ENCODE results near the gene LPP. TPM values are rescaled to one million over a fixed set of nuclear protein-coding genes. Genes with fewer than 3 reads are reported as not detected.

The LPP gene
- total RNA-seq, 2 experiments from 2014 or later: 13.4 to 16.5 TPM

DNA sequence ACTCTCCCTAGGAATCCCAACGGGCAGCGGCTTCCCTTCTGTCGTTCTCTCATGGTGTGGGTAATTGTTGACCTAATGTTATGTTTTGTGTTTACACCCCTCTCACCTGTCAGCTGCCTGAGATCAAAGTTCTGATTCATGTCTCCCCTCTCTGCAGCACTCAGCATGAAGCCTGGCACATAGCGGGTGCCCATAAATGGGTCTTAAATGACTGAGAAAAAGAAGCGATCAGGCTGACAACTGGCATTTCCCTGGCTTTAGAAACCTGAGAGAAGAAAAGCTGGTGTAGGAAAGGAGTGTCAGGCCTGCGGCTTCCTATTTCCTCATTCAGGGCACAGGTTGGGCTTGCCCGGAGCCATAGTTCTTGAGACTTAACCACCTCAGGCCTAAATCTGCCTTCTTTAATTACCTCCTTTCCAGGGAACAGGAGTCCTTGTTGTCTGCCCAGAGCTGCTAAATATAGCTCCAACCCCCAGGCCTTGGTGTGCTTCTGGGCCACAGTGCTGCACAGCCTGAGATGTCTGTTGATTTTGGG lies 31.8 kb downstream of the LPP start:
- ChIA-PET CTCF (no interaction called here), POLR2A (no interaction called here)

GRCh38 chr3:188187053-188187452 lies 33.1 kb downstream of the LPP start:
- CTCF ChIA-PET: interaction anchor here (0.6 kb wide), 1 partner anchor 265 kb away, joined by 4 read pairs; no protein-coding TSS in a partner anchor
- POLR2A ChIA-PET: no interaction called here

DNA sequence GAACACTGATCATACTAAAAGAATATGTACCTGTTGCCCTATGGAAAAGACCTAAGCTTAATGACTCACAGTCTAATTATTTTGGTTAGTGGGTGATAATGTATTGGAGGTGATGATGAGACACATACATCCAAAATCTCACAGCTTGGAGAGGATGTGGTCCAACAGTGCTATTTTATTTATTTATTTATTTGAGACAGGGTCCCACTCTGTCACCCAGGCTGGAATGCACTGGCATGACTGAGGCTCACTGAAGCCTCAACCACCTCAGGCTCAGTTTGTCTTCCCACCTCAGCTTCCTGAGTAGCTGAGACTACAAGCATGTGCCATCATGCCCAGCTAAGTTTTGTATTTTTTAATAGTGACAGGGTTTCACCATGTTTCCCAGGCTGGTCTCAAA lies 35.0 kb downstream of the LPP start:
- POLR2A ChIA-PET: no interaction called here
- CTCF ChIA-PET: no interaction called here

GRCh38 chr3:188191460-188191859 lies 37.5 kb downstream of the LPP start:
- ChIA-PET POLR2A (no interaction called here), CTCF (no interaction called here)

GRCh38 chr3:188192034-188192433 lies 38.1 kb downstream of the LPP start:
- ChIA-PET CTCF (no interaction called here), POLR2A (no interaction called here)

GRCh38 chr3:188194332-188194731 lies 40.4 kb downstream of the LPP start:
- POLR2A ChIA-PET: no interaction called here

GRCh38 chr3:188196232-188196990 lies 42.5 kb downstream of the LPP start:
- CTCF ChIA-PET: no interaction called here

More at GRCh38 chr3:188194332-188194731, 40.4 kb downstream of the LPP start:
- CTCF ChIA-PET: no interaction called here

GRCh38 chr3:188197388-188197847 lies 43.5 kb downstream of the LPP start:
- ChIA-PET POLR2A (no interaction called here), CTCF (interaction anchor here (0.7 kb wide), 1 partner anchor 52 kb away, joined by 3 read pairs; no protein-coding TSS in a partner anchor)

More at GRCh38 chr3:188196232-188196990, 42.5 kb downstream of the LPP start:
- POLR2A ChIA-PET: no interaction called here

DNA sequence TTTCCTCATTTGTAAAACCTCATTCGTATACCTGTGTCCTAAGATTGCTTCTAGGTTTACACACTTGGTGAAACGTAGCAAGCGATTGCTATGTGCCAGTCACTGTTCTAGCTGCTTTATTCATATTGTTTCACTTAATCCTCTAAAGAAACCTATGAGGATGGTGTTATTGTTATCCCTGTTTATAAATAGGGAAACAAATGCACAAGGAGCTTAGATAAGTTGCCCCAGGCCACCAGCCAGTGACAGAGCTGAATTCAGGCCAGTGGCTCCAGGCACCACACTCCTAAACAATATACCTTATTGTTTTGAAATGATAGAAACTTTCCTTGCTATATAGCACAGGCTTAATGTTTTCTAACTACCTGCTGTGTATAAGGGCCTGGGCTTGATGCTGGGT lies 44.0 kb downstream of the LPP start:
- ChIA-PET CTCF (interaction anchor here (0.9 kb wide), 1 partner anchor 198 kb away, joined by 3 read pairs; no protein-coding TSS in a partner anchor), POLR2A (no interaction called here)

DNA sequence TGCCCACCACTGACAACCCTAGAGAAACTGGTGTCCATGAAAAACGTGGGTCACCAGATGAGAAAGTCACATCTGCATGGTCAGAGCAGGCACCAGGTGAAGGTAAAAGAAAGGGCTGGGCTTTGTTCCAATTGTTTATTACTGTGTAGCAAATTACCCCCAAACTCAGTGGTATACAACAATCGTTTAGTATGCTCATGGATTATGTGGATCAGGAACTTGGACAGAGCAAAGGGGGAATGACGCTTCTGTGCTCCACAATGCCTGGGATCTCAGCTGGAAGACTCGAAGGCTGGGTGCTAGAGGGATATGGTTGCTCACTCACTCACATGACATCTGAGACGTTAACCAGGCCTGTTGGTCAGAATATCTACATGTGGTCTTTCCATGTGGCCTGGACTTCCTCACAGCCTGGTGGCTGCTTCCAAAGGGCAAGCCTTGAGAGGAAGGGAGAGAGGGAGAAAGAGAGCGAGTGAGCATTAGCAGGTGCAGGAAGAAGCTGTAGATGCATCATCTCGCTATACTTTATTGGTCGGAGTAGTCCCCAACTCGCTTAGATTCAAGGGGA lies 44.9 kb downstream of the LPP start:
- ChIA-PET CTCF (interaction anchor here (0.9 kb wide), 1 partner anchor 199 kb away, joined by 3 read pairs; no protein-coding TSS in a partner anchor), POLR2A (no interaction called here)

GRCh38 chr3:188199386-188199785 lies 45.4 kb downstream of the LPP start:
- CTCF ChIA-PET: interaction anchor here (1.2 kb wide), 1 partner anchor 15 kb away, joined by 3 read pairs; no protein-coding TSS in a partner anchor
- POLR2A ChIA-PET: no interaction called here

- POLR2A ChIA-PET: no interaction called here
- CTCF ChIA-PET: interaction anchor here (1.2 kb wide), 1 partner anchor 16 kb away, joined by 3 read pairs; no protein-coding TSS in a partner anchor
Observed at GRCh38 chr3:188200481-188200880, 46.5 kb downstream of the LPP start.

GRCh38 chr3:188202358-188203138 lies 48.6 kb downstream of the LPP start:
- ChIA-PET POLR2A (interaction anchor here (1.2 kb wide), 1 partner anchor 463 kb away, joined by 4 read pairs; no protein-coding TSS in a partner anchor), CTCF (interaction anchor here (0.5 to 0.8 kb wide), 3 partner anchors 37 to 464 kb away, joined by 3 read pairs; no protein-coding TSS in a partner anchor)

- CTCF ChIA-PET: no interaction called here
- POLR2A ChIA-PET: no interaction called here
Observed at GRCh38 chr3:188204526-188204925, 50.6 kb downstream of the LPP start.

DNA sequence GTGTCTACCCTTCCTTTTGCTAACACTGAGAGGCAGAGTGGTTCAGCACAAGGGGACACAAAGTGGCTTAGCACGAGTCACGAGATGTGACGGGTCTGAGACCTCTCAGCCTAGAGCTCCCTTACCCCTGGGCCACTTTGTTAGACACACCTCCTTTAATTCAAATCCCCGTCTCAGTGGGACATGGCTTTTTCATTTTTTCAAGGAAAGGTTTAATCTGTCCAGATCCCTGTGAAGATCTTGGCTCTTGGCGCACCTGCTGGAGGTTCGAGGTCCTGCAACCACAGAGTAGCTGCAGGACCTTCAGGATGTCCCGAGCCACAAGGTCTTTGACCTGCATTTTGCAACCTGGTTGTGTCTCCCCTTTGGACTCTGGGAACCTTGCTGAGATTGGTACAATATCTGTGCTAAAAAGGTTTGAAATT lies 52.0 kb downstream of the LPP start:
- POLR2A ChIA-PET: no interaction called here
- CTCF ChIA-PET: interaction anchor here (1.0 to 1.1 kb wide), 2 partner anchors 16 to 466 kb away, joined by 3 read pairs; no protein-coding TSS in a partner anchor

- ChIA-PET POLR2A (no interaction called here), CTCF (no interaction called here)
Observed at GRCh38 chr3:188206787-188207186, 52.8 kb downstream of the LPP start.

DNA sequence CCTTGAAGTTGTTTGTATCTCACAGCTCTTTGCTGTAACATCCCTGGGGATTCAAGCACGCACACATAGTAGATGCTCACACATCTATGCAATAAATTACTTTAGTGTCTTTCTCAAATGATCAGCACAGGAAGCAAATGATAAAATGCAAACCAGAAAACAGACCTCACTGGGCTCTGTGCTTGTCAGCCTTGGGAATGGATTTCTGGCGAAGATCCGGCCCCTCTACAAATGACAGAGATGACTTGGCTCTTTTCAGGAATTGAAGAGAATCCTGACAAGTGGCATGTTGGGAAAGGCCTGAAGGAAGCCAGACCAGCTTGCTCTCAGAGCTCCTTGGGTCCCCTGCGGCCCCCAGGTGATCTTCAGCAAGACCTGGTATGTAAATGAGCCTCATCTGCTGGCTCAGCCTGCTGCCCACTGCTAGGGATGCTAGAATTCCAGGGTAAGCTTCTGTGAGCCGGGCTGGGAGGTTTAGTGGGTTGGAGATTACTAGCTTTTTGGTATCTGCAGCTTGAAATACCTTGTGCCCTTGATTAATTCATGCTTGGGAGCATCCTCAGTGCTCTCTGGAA lies 54.1 kb downstream of the LPP start:
- ChIA-PET CTCF (no interaction called here), POLR2A (interaction anchor here (0.5 to 0.6 kb wide), 2 partner anchors 25 to 69 kb away, joined by 3 to 4 read pairs; no protein-coding TSS in a partner anchor)

GRCh38 chr3:188208516-188208981 lies 54.6 kb downstream of the LPP start:
- ChIA-PET POLR2A (interaction anchor here (0.5 kb wide), 1 partner anchor 68 kb away, joined by 4 read pairs; no protein-coding TSS in a partner anchor), CTCF (interaction anchor here (1.5 kb wide), 1 partner anchor 10 kb away, joined by 4 read pairs; no protein-coding TSS in a partner anchor)

DNA sequence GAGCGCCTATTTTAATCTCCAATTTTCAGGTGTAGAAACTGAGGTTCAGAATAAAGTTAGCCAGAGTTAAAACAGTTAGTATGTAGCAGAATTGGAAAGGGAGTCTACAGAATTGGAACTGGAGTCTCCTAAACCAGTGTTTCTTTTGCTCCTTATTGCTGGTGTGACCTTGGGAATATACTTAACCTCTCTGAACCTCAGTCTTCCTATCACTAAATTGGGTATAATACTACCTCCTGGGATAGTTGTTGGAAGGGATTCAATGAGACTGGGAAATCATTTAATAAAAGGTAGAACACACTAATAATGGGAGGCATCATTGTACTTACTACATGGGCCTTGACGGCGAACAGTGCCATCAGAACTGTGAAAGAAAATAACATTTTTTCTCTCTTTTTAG lies 55.1 kb downstream of the LPP start:
- POLR2A ChIA-PET: no interaction called here

More for the DNA sequence above, 55.1 kb downstream of the LPP start:
- CTCF ChIA-PET: interaction anchor here (1.5 kb wide), 1 partner anchor 9 kb away, joined by 4 read pairs; no protein-coding TSS in a partner anchor
